ENCODE data around the gene OSER1.

- TF ChIP-seq CTCF (IDR thresholded peaks at IDR 0.05; ENCODE audit: low read depth, low read length, poor library complexity, severe bottlenecking) (no peak), EZH2phosphoT487 (IDR thresholded peaks at IDR 0.05; ENCODE audit: borderline replicate concordance, low read length) (no peak)
These were observed 15.0 kb downstream of the OSER1 start for GRCh38 chr20:44195605-44196004.
